Kidney epithelial cell (primary cell): ENCODE data around the gene CAMK4. TPM values are rescaled to one million over a fixed set of nuclear protein-coding genes. Genes with fewer than 3 reads are reported as not detected.

ENCODE experiments used
- DNase-seq: peaks from one replicate; pipeline ENCODE4 v3.0.0-alpha.2; 2010; ENCODE audit warnings: low read depth
- H3K27me3 ChIP-seq: 2 replicates; pipeline ENCODE4 v1.6.0; 2011; ENCODE audit warnings: low read length; ENCODE audit not compliant: control insufficient read depth, insufficient read depth
- H3K36me3 ChIP-seq: 2 replicates; pipeline ENCODE4 v1.5.1; 2011; ENCODE audit warnings: low read length; ENCODE audit not compliant: control insufficient read depth, insufficient read depth
- H3K4me3 ChIP-seq: 2 replicates; pipeline ENCODE4 v1.5.1; 2011; ENCODE audit warnings: low read depth, mild to moderate bottlenecking, control low read depth, low read length
- total RNA-seq: library from RNA; depleted of rRNA; stranded (reverse); fragments of >200 nt; gene quantifications from 2 replicates; pipeline ENCODE4 v1.2.3, GENCODE V29; 2015
- TF ChIP-seq, protein P1 (sequence below): IDR thresholded peaks from 2 replicates; pipeline ENCODE4 v1.5.1; 2011; ENCODE audit warnings: mild to moderate bottlenecking, moderate library complexity, low read length, control low read depth, inconsistent platforms; ENCODE audit not compliant: insufficient read depth, poor library complexity, severe bottlenecking

The CAMK4 gene
- total RNA-seq, 1 donor from 2014 or later = 0.75 TPM

DNA sequence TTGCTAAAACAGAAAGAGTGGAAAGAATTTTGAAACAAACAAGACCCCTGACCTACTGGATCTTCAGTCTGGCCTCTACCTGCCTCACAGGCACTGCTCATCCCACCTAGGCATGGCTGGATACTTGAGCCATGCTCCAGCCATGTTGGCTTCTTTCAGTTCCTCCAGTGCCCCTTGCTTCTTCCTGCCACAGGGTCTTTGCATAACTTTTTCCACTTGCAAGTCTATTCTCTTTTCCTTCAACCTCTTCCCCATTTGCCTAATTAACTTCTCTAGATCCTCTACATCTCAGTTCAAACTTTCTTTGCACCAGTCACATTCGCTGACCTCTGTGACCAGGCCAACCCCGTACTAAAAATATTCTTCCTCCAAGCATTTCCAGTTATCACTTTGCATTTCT lies 237.8 kb downstream of the CAMK4 start:
- TF ChIP-seq, protein P1, sequence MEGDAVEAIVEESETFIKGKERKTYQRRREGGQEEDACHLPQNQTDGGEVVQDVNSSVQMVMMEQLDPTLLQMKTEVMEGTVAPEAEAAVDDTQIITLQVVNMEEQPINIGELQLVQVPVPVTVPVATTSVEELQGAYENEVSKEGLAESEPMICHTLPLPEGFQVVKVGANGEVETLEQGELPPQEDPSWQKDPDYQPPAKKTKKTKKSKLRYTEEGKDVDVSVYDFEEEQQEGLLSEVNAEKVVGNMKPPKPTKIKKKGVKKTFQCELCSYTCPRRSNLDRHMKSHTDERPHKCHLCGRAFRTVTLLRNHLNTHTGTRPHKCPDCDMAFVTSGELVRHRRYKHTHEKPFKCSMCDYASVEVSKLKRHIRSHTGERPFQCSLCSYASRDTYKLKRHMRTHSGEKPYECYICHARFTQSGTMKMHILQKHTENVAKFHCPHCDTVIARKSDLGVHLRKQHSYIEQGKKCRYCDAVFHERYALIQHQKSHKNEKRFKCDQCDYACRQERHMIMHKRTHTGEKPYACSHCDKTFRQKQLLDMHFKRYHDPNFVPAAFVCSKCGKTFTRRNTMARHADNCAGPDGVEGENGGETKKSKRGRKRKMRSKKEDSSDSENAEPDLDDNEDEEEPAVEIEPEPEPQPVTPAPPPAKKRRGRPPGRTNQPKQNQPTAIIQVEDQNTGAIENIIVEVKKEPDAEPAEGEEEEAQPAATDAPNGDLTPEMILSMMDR = no peak
- Histone ChIP-seq H3K36me3 (no peaks in the 10 kb centered on the region), H3K27me3 (no peaks in the 10 kb centered on the region), H3K4me3 (no peak overlapping the region)
- no peak for DNase-seq

DNA sequence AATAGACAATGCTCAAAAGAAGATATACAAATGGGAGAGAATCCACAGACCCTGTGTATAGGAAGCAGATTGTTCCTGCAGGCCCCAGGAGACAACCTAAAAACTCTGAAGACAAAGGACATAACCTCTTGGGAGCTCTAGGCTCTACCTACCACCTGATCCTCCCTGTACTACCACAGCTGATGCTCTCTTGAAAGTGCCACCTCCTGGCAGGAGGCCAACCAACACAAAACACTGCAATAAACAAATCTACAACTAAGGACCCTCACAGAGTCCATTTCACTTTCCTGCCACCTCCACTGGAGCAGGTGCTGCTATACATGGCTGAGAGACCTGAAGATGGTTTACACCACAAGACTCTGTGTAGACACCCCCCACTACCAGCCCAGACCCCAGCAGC lies 239.1 kb downstream of the CAMK4 start:
- Histone ChIP-seq H3K4me3 (no peak overlapping the region), H3K27me3 (no peaks in the 10 kb centered on the region), H3K36me3 (no peaks in the 10 kb centered on the region)
- no peak for DNase-seq
- TF ChIP-seq, protein P1 = no peak

DNA sequence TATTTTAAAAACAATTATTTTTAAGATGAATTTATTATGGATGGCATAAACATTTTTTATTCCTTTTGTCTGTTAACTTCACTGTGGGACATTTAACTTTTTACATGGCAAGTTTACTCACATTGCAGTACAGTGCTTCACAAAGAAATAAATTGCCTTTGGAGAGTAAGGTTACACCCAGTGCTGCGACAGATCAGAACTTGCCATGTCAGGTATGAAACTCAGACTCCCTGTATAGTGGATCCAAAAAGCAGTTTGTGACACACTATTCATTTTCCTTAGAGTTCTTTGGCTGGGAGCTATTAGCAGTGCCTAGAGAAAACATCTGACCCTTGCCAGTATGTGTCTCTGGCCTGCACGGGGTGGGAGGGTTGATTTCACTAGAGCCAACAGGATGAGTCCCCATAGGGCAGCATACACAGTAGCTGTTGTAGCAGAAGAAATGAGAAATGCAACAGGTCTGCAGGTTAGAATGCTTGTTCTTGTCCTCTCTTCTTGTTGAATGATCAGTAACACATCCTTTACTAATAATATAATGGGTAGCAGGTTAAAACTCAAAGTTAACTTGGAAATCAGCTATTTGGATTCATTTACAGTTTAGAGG lies 245.2 kb downstream of the CAMK4 start:
- Histone ChIP-seq H3K36me3 (no peaks in the 10 kb centered on the region), H3K4me3 (no peak overlapping the region), H3K27me3 (no peaks in the 10 kb centered on the region)
- DNase-seq = no peak
- TF ChIP-seq, protein P1 = no peak

DNA sequence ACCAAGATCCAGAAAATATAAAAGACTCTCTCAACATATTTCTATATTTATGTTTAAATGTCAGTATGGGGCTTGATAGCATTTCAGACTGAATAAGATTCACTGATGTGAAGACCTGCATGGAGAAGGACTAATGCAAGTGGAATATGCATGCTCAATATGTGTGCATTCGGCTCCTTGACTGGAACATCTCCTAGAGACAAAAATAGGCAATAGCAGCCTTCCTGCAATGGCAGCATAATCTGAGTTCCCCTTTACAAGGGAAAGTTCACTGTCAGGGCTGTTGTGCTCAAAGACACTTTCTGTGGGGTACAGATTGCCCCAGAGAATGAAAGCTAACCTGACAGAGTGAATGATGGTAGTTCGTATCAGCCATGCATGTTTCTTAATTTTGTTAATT lies 245.7 kb downstream of the CAMK4 start:
- DNase-seq = no peak
- Histone ChIP-seq H3K27me3 (no peaks in the 10 kb centered on the region), H3K36me3 (no peaks in the 10 kb centered on the region), H3K4me3 (no peak overlapping the region)
- TF ChIP-seq, protein P1 = no peak

DNA sequence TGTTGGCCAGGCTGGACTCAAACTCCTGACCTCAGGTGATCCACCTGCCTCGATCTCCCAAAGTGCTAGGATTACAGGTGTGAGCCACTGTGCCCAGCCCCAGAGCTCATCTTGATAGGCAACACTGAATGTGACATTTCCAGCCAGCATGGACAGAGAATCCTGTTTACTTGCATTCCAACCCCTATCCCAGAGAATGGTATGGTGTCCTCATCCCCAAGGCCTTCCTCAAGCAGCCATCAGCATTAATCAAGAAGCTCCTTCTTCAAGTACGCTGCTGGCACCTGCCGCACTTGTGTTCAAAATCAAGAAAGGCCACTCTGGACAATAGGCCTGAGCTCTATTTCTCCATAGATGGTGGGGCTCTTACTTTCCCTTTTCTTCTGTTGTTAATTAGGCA lies 247.9 kb downstream of the CAMK4 start:
- H3K27me3 ChIP-seq = no peaks in the 10 kb centered on the region
- DNase-seq = no peak
- H3K4me3 ChIP-seq = no peak overlapping the region
- TF ChIP-seq, protein P1 = no peak
- no peaks in the 10 kb centered on the region for H3K36me3 ChIP-seq

DNA sequence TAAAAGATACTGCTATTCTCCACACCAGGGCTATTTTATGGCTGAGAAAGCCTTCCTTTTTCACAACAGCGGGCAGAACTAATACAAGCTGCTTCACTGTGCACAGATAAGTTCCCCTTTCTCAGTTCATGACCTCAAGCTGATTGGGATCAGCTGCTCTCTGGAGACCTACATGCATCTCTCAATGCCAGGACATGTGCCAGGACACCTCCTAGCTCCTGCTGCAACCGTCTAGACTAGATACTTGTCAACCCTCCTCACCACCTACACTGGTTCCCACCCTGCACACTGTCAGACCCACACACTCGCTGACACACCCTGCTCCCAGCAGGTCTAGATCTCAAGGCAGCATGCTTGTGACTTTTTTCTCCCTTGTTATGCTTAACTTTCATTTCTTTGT lies 248.4 kb downstream of the CAMK4 start:
- Histone ChIP-seq H3K4me3 (no peak overlapping the region), H3K27me3 (no peaks in the 10 kb centered on the region), H3K36me3 (no peaks in the 10 kb centered on the region)
- no peak for DNase-seq
- TF ChIP-seq, protein P1 = no peak
